HG02798 (cell line): ENCODE data around the gene GZMM.

Experiments
- ATAC-seq: cut with Tn5 transposase; IDR thresholded peaks from one replicate; pipeline ENCODE4 v1.9.1; 2021; ENCODE audit warnings: mild to moderate bottlenecking; ENCODE audit not compliant: unreplicated experiment, poor library complexity

Gene GZMM

GRCh38 chr19:558770-559439 is 15.1 kb downstream of the GZMM start:
- no peak for ATAC-seq

- ATAC-seq, result no peak
These were observed 16.3 kb downstream of the GZMM start for GRCh38 chr19:560121-560520.

GRCh38 chr19:566403-566802 is 22.6 kb downstream of the GZMM start:
- ATAC-seq, result no peak

- ATAC-seq, result no peak
These were observed 23.0 kb downstream of the GZMM start for GRCh38 chr19:566844-567243.

GRCh38 chr19:567296-567900 is 23.5 kb downstream of the GZMM start:
- ATAC-seq, result no peak

- ATAC-seq, result no peak
These were observed 26.4 kb downstream of the GZMM start for GRCh38 chr19:570251-570686.

GRCh38 chr19:570937-571565 is 27.2 kb downstream of the GZMM start:
- ATAC-seq, result no peak

- no peak for ATAC-seq
These were observed 27.7 kb downstream of the GZMM start for GRCh38 chr19:571566-571974.

GRCh38 chr19:572140-572742 is 28.4 kb downstream of the GZMM start, which contains the start of gene BSG:
BSG (plus strand) TSS chr19:572596; CDS start chr19:572635, 39 bp downstream.
- ATAC-seq, result peak; percentile 83

- ATAC-seq, result no peak
These were observed 29.1 kb downstream of the GZMM start for GRCh38 chr19:572743-573518.

GRCh38 chr19:573519-573825 is 29.6 kb downstream of the GZMM start:
- no peak for ATAC-seq

GRCh38 chr19:574658-575526 is 31.0 kb downstream of the GZMM start:
- ATAC-seq, result no peak

- no peak for ATAC-seq
These were observed 32.0 kb downstream of the GZMM start for GRCh38 chr19:575527-576506.

GRCh38 chr19:576768-577438 is 33.0 kb downstream of the GZMM start:
- no peak for ATAC-seq

- no peak for ATAC-seq
These were observed 33.9 kb downstream of the GZMM start for GRCh38 chr19:577439-578392.

GRCh38 chr19:579111-579841 is 35.4 kb downstream of the GZMM start:
- ATAC-seq, result no peak
